HUES64 (cell line): Measurements from ENCODE around the gene SPRN.
A peak's percentile ranks its signal among the peaks of the same experiment; 100 is the strongest.
"Not testable (repeated sequence)": the region's sequence is repeated elsewhere in the genome, so short reads cannot be mapped to it uniquely, and the experiment has no call there.

Experiments
- H3K27ac ChIP-seq: 2 replicates; pipeline ENCODE4 v1.7.0; 2013; ENCODE audit warnings: low read depth, low read length, inconsistent platforms
- H3K27me3 ChIP-seq: 2 replicates; pipeline ENCODE4 v1.6.1; 2013; ENCODE audit warnings: mild to moderate bottlenecking, low read length; ENCODE audit not compliant: insufficient read depth
- H3K36me3 ChIP-seq: 2 replicates; pipeline ENCODE4 v1.6.1; 2013; ENCODE audit warnings: mild to moderate bottlenecking, low read length; ENCODE audit not compliant: insufficient read depth
- H3K4me1 ChIP-seq: 2 replicates; pipeline ENCODE4 v1.6.1; 2013; ENCODE audit warnings: mild to moderate bottlenecking, low read length, moderate library complexity; ENCODE audit not compliant: insufficient read depth
- H3K4me3 ChIP-seq: 2 replicates; pipeline ENCODE4 v1.5.1; 2013; ENCODE audit warnings: mild to moderate bottlenecking, low read length, moderate library complexity
- H3K9ac ChIP-seq: 2 replicates; pipeline ENCODE4 v1.6.1; 2013; ENCODE audit warnings: mild to moderate bottlenecking, low read depth, low read length
- H3K9me3 ChIP-seq: 2 replicates; pipeline ENCODE4 v1.6.1; 2013; ENCODE audit warnings: low read depth, low read length; ENCODE audit not compliant: insufficient read depth
- WGBS: fragments of 150-250, 120-280 bp; methylation state at CpG from one replicate; pipeline ENCODE4 v1.1.7; 2013; ENCODE audit warnings: missing lambda C conversion rate; 5-methylcytosine and 5-hydroxymethylcytosine counted together

Gene SPRN

DNA sequence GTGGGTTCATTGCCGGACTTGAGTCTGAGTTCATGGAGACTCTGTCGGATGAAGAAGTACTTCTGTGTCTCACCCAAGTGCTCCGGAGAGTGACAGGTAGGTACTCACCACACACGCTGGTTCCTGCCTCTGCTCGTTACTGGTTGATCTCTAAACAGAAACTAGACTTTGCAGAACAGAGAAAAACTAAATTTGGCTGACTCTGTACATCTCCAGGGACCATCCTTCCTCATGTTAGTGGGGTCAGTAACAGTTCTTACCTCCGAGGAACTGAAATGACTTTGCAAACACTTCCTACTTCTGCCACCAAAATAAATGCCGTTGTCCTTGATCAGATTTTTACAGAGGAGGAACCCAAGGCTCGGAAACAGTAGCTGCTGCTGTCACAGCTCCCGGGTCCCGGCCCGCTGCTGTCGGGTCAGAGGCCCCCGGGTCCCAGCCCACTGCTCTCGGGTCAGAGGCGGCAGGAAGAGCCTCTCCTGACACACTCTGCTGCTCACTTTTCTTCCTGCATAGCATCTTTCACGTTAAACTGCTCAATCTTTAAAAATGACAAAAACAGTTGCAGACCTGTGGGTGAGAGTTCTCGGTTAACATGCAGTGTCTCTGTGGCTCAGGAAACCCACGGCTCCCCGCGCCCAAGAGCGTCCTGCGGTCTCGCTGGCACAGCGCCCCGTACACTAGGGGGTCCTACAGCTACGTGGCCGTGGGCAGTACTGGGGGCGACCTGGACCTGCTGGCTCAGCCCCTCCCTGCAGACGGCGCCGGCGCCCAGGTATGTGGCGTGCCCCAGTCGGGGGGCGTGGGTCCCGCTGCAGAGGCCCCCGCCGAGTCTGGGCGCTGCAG, 35.2 kb downstream of the SPRN start:
- Histone ChIP-seq H3K9ac (no peak overlapping the region), H3K27me3 (no peaks in the 10 kb centered on the region), H3K4me3 (no peak overlapping the region), H3K4me1 (no peaks in the 10 kb centered on the region), H3K9me3 (no peaks in the 10 kb centered on the region), H3K27ac (no peak overlapping the region), H3K36me3 (no peaks in the 10 kb centered on the region)
- 95% methylated on average over 39 of the region's 39 CpGs for WGBS

DNA sequence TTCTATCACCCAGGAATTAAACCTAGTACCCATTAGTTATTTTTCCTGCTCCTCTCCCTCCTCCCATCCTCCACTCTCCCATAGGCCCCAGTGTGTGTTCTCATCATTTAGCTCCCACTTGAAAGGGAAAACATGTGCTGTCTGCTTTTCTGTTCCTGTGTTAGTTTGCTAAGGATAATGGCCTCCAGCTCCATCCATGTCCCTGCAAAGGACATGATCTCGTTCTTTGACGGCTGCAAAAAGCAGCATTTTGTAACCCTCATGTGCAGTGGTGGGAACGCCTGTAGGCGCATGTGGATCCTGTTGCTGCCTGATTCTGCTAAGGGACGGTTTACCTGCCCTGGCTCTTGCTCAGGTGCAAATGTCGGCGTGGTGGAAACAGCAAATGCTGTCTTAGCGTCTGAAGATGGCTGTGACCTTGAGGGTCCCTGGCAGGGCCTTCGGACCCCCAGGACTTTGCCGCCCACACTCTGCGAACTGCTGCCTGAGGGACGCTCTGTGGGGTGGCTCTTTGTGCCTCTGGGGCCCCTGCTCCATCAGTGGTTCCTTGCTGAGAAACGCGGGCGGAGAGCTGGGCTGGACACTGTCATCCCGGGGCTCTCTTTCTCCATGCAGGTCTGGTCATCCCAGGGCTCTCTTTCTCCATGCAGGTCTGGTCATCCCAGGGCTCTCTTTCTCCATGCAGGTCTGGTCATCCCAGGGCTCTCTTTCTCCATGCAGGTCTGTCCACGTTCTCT, 36.0 kb downstream of the SPRN start:
- Histone ChIP-seq H3K9ac (no peak overlapping the region), H3K4me3 (no peak overlapping the region), H3K27me3 (no peaks in the 10 kb centered on the region), H3K9me3 (no peaks in the 10 kb centered on the region), H3K36me3 (no peaks in the 10 kb centered on the region), H3K4me1 (no peaks in the 10 kb centered on the region), H3K27ac (no peak overlapping the region)
- 87% methylated on average over 17 of the region's 17 CpGs for WGBS

GRCh38 chr10:133386951-133387350, 37.5 kb downstream of the SPRN start:
- not testable (repeated sequence) for H3K9ac ChIP-seq, H3K36me3 ChIP-seq, H3K27me3 ChIP-seq, H3K4me1 ChIP-seq, H3K4me3 ChIP-seq, H3K9me3 ChIP-seq, H3K27ac ChIP-seq
- 96% methylated on average over 4 of the region's 4 CpGs for WGBS

- H3K9me3 ChIP-seq, result no peaks in the 10 kb centered on the region
- no peaks in the 10 kb centered on the region for H3K4me1 ChIP-seq
- 93% methylated on average over 2 of the region's 2 CpGs for WGBS
These were observed 39.2 kb downstream of the SPRN start for GRCh38 chr10:133385214-133385613.

GRCh38 chr10:133384071-133384470, 40.4 kb downstream of the SPRN start:
- WGBS, result 89% methylated on average over 13 of the region's 13 CpGs
- no peaks in the 10 kb centered on the region for H3K4me1 ChIP-seq
- no peak overlapping the region for H3K4me3 ChIP-seq
- no peaks in the 10 kb centered on the region for H3K36me3 ChIP-seq
- no peak overlapping the region for H3K27ac ChIP-seq
- no peaks in the 10 kb centered on the region for H3K9me3 ChIP-seq
- no peak overlapping the region for H3K9ac ChIP-seq
- H3K27me3 ChIP-seq, result peaks cover 11% of the 10 kb centered on the region

More at GRCh38 chr10:133385214-133385613, 39.2 kb downstream of the SPRN start:
- H3K4me3 ChIP-seq, result no peak overlapping the region
- no peak overlapping the region for H3K9ac ChIP-seq
- no peak overlapping the region for H3K27ac ChIP-seq
- peaks cover 2% of the 10 kb centered on the region for H3K27me3 ChIP-seq
- no peaks in the 10 kb centered on the region for H3K36me3 ChIP-seq

GRCh38 chr10:133383551-133383950, 40.9 kb downstream of the SPRN start:
- Histone ChIP-seq H3K9ac (no peak overlapping the region), H3K36me3 (no peaks in the 10 kb centered on the region)
- WGBS, result 88% methylated on average over 3 of the region's 4 CpGs

GRCh38 chr10:133381036-133381435, 43.4 kb downstream of the SPRN start:
- peaks cover 39% of the 10 kb centered on the region for H3K27me3 ChIP-seq
- H3K4me1 ChIP-seq, result no peaks in the 10 kb centered on the region
- no peaks in the 10 kb centered on the region for H3K36me3 ChIP-seq
- no peak overlapping the region for H3K9ac ChIP-seq
- H3K4me3 ChIP-seq, result no peak overlapping the region
- 94% methylated on average over 8 of the region's 8 CpGs for WGBS
- H3K9me3 ChIP-seq, result no peaks in the 10 kb centered on the region
- no peak overlapping the region for H3K27ac ChIP-seq

More at GRCh38 chr10:133383551-133383950, 40.9 kb downstream of the SPRN start:
- H3K4me3 ChIP-seq, result no peak overlapping the region
- H3K4me1 ChIP-seq, result no peaks in the 10 kb centered on the region
- H3K27me3 ChIP-seq, result peaks cover 14% of the 10 kb centered on the region
- H3K9me3 ChIP-seq, result no peaks in the 10 kb centered on the region
- H3K27ac ChIP-seq, result no peak overlapping the region

GRCh38 chr10:133379801-133380666, 44.4 kb downstream of the SPRN start:
- Histone ChIP-seq H3K4me3 (peak overlapping the region; percentile 76), H3K9me3 (no peaks in the 10 kb centered on the region), H3K27me3 (peaks cover 49% of the 10 kb centered on the region), H3K4me1 (no peaks in the 10 kb centered on the region), H3K36me3 (no peaks in the 10 kb centered on the region), H3K27ac (no peak overlapping the region), H3K9ac (no peak overlapping the region)
- 92% methylated on average over 36 of the region's 36 CpGs for WGBS

GRCh38 chr10:133379152-133379800, 45.1 kb downstream of the SPRN start, which contains the start of gene PAOX:
PAOX (plus strand) TSS chr10:133379262; CDS start chr10:133379317, 55 bp downstream.
- WGBS, result 5% methylated on average over 68 of the region's 78 CpGs
- H3K36me3 ChIP-seq, result no peaks in the 10 kb centered on the region
- H3K27ac ChIP-seq, result no peak within 1 kb of the TSS
- H3K4me1 ChIP-seq, result no peaks in the 10 kb centered on the region
- peaks cover 57% of the 10 kb centered on the region for H3K27me3 ChIP-seq
- H3K9ac ChIP-seq, result peak within 1 kb of the TSS; percentile 66
- H3K4me3 ChIP-seq, result peak within 1 kb of the TSS; percentile 76
- no peaks in the 10 kb centered on the region for H3K9me3 ChIP-seq

DNA sequence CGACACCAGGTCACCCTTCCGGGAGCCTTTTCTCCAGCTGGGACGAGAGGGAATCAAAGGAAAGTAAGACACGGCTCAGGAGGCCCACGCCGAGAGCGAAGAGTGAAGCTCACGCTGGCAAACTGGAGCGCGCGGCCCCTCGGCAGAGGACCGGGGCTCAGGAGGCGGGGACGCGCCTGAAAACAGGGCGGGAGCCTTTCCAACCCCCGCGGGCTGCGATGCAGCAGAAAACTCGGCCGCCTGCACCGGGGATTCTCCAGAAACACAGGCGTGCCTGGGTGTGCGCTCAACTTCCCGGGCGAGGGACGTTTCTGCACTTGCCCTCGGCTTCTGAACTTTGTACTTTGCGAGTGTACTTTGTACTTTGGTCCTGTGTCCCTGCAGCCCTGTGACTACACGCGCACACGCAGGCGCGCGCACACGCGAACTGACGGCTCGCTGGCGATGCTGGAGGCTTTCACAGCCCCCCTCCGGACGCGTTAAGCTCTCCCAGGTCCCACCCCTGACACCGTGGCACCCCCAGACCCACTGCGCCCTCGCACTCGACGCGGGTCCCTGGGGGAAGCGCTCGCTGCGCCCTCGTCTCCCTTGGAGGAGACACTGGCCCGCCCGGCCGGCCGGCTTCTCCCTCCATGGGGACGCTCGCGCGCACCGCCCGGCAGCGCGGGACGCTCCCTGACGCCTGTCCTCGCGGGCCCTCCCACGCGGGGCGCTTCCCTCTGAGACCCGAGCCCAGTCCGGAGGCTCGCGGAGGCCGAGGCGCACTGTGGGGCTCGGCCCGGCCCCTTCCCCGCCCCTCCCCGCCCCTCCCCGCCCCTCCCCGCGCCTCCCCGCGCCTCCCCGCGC, 46.0 kb downstream of the SPRN start:
- Histone ChIP-seq H3K4me1 (no peaks in the 10 kb centered on the region), H3K4me3 (peak overlapping the region; percentile 66), H3K27me3 (peaks cover 63% of the 10 kb centered on the region), H3K27ac (no peak overlapping the region), H3K9ac (peak overlapping the region; percentile 19; the same call in 1 of the 2 replicates), H3K36me3 (no peaks in the 10 kb centered on the region), H3K9me3 (no peaks in the 10 kb centered on the region)
- WGBS, result under 1% methylated on average over 77 of the region's 90 CpGs
